Erythroblast (primary cell): ENCODE measurements around the gene RAB30.
"Not testable (repeated sequence)": the region's sequence is repeated elsewhere in the genome, so short reads cannot be mapped to it uniquely, and the experiment has no call there.

ENCODE experiments used
- GATA1 ChIP-seq: IDR thresholded peaks from 2 replicates; pipeline ENCODE4 v1.6.1; 2011; ENCODE audit warnings: low read depth, mild to moderate bottlenecking, control low read depth, low read length, moderate library complexity
- POLR2A ChIP-seq: IDR thresholded peaks from 2 replicates; pipeline ENCODE4 v1.6.1; 2011; ENCODE audit warnings: mild to moderate bottlenecking, low read length

DNA sequence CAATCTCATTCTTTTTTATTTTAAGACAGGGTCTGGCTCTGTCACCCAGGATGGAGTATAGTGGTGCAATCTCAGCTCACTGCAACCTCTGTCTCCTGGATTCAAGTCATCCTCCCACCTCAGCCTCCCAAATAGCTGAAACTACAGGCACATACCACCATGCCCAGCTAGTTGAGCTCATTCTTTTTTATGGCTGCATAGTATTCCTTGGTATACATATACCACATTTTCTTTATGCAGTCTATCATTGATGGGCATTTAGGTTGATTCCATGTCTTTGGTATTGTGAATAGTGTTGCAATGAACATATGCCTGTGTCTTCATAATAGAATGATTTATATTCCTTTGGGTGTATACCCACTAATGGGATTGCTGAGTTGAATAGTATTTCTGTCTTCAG lies 109.7 kb downstream of the RAB30 start:
- not testable (repeated sequence) for TF ChIP-seq POLR2A, GATA1
